NOMO-1 treated with dmso at 0.1 percent for 144 hours (cell line): Measurements from ENCODE around the gene SUMO3.

Source experiments
- DNase-seq: peaks from one replicate; lab custom pipeline; 2025; ENCODE audit not compliant: unreplicated experiment; lab: John Stamatoyannopoulos, UW

SUMO3 gene

DNA sequence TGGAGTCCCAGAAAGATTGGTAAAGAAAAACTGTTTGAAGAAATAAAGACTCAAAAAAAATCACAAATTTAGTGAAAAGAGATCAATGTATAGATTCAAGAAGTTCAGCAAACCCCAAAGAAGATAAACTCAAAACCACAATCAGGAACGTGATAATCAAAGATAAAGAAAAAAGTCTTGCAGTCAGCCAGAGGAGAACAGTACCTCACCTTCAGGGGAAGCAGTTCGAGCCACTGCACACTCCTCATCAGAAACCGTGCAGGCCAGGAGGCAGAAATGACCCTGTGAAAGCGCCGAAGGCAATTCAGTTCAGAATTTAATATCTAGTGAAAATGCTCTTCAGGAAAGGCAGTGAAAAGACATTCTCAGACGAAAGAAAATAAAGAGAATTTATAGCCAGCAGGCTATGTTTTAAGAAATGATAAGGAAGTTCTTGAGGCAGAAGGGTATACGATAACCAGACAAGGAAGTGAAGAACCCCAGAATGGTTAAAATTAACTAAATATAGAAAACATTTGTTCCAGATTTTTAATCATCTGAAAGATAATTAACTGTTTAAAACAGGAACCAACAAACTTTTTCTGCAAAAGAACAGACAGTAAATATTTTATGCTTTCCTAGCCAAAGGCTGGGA is 13.5 kb upstream of the SUMO3 start:
- DNase-seq: no peak

DNA sequence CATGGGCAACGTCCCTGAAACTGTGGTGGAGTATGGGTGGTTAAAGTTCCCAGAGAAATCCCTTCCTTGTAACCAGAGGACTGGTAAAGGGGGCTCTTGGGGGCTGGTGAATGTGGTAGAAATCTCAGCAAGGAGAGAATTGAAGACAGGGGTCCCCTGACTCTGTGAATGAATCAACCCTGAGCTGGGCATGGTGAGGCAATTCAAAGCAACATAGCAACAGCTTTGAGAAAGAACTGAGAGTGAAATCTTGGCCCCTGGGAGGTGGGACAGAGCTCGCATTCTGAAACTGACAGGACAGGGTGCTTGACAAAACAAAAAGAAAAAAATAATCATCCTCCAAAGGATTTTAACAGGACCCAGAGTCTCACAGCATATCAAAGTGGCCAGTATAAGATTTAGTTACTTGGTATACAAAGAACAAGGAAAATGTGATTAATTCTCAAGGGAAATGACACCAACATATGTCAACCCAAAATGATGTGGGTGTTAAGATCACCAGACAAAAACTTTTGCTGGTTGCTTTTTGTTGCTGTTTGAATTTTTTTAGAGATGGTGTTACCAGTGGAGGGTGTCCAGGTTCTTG is 11.7 kb upstream of the SUMO3 start:
- no peak for DNase-seq

DNA sequence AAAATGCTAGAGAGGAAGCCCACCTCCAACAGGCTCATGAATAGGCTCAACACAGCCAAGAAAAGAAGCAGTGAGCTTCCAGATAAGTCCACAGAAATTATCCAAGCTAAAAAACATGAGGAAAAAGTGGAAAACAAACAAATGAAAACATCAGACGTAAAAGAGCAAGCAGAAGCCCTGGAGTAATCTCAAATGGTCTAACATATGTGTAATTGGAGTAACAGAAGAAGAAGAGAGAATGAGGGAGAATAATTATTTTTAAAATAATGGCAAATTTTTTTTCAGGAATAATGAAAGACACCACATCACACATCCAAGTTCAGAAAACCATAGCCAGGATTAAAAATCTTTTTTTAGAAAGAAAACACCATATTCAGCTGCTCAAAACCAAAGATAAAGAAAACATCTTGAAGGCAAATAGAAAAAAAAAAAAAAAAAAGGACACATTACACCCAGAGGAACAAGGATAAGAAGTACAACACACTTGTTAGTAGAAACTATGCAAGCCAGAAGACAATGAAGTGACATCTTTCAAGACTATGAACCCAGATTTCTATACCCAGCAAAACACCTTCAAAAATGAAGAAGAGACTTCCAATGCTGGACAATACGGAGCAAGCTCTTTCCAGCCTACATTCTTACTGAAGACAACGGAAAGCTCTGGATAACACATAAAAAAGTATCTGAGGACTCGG is 10.6 kb upstream of the SUMO3 start:
- DNase-seq: no peak

DNA sequence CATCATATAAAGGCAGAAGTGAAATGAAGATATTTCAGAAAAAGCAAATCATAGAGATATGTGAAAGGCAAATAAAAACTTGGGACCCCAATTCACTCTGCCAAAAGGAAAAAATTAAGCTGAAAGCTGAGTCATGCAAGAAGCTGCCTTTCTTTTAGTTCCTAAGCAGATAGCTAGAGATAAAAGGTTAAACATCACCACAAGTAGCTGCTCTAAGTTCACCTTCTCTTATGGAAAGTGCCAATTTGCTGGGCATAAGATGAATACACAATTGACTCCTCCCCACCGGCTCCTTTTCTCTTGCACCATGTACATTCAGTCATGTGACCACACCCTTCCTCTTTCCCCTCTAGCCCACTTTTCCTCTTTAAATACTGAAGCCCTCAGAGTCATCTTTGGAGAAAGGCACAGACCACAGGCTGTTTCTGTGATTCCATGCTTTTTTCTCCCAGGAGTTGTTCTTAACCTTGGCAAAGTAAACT is 5.4 kb upstream of the SUMO3 start:
- DNase-seq: no peak

DNA sequence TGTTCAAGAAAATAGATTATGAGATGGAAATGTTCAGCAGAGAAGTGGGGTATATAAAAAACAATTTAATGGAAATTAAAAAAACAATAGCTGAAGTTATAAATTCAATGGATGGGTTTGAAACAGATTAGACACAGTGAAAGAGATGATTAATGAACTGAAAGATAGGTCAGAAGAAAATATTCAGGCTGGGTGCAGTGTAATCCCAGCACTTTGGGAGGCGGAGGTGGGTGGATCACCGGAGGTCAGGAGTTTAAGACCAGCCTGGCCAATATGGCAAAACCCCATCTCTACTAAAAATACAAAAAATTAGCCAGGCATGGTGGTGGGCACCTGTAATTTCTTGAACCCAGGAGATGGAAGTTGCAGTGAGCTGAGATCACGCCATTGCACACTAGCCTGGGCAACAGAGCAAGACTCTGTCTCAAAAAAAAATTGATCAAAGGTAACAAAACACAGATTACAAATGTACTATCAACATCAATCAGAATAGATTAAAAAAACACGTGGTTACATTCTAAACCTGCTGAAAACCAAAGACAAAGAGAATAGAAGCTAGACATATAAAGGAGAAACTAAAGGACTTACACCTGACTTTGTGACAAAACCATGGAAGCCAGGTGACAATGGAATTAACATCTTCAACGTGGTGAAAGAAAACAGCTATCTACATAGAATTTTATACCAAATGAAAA is 4.8 kb upstream of the SUMO3 start:
- DNase-seq: no peak

DNA sequence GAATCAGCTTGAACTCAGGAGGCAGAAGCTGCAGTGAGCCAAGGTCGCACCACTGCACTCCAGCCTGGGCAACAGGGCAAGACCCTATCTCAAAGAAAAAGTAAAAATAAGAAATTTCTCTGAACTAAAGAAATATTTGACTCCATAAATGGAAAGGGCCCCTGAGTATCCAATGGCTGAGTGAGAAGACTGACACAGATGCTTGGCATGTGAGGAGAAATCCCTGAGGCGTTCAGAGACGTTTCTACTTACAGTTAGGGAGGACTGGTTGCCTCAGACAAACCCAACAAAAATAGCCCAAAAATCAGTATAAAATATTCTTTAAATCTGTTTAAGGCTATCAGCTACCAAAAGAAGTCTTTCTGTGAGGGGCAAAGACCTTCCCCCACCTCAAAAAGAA is 3.0 kb upstream of the SUMO3 start:
- no peak for DNase-seq

DNA sequence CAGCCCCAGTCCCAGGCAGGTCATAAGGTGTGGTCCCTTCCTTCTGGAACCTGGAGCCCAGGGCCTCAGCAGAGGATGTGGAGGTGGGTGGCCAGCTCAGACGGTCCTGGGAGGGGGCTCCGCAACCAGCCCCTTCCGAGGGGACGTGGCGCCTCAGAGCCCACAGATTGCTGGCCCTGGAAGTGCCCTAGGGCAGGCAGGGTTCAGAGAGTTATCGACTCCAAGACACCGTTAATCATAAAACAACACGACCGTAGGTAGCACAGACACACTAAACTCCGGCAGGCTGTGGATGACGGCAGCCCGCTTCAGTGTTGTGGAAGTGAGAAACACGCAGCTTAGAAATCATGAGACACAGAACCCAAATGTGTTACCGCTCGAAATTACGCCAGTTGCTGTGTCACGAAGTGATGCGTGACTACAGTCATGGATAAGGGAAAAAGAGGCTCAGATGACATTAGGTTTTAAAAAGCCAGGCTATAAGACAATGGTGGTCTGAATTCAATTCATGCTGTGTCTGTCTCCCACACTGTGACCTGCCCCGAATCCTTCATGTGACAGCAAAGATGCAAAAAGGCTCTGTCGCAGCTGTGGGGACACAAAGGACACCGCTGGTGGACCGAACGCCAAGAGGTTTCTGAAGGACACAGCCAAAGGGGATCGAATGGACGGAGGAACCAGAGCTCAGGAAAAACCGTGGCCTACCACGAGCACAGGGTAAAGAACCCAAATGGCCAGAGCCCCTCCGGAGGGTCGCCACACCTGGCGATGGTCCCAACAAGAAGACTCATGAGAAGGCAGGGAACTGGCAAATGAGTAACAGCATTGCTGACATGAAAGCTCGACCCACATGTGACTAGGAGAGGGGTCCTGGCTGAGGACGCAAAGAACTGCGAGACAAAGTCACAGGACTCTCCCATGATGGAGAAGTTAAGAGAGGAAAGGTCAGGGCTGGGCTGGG is 1.7 kb upstream of the SUMO3 start:
- DNase-seq: no peak

DNA sequence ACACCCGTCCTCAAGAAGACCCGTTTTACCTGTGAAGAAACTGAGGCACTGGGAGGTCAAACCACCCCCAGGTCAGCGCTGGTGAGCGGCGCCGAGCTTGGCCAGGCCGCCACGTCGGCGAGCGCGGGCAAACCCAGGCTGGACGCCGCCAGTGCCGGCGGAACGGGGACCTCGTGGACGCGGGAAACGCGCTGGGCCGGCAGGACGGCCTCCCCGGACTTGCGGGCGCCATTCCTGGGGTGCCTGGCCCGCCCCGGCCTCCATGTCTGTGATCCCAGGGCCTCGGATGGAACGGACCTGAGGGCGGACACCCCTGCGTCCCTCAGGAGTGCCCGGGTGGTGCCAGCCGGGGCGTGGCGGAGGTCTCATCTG is 764 bp upstream of the SUMO3 start:
- DNase-seq: no peak

DNA sequence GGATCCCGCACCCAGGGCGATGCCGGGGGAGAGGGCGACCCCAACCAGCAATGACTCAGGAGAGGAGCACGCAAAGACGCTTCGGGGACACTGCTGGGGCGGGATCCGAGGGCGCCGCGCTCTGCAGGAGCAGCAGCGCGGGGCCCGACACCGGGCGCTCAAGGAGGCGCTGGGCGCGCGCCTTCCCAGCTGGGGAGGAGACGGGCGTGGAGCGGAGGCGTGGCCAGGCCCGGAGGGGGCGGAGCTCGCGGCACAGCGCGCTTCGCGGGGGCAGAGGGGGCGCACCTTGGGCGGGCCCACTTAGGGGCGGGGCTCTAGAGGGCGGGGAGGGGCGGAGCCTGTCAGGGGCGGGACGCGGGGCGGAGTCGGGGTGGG is 369 bp downstream of the SUMO3 start:
- DNase-seq: peak; percentile 66

DNA sequence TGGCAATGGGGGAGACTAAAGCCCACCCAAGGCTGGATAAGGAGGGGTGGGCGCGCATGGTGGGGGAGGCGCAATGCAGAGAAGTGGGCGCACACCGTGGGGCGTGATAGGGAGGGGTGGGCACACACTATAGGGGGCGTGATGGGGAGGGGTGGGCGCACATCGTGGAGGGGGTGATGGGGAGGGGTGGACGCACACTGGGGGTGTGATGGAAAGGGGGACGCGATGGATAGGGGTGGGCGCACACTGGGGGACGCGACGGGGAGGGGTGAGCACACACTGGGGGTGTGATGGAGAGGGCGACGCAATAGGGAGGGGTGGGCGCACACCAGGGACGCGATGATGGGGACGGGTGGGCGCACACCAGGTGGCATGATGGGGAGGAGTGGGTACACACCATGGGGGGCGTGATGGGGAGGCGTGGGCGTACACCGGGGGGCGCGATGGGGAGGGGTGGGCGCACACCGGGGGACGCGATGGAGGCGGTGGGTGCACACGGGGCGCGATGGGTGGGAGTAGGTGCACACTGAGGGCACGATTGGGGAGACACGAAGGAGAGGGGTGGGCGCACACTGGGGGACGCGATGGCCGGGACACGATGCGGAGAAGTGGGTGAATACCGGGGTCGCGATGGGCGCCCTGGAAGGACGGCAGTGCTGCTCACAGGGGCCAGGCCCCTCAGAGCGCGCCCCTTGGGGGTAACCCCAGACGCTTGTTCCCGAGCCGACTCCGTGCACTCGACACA is 929 bp downstream of the SUMO3 start:
- DNase-seq: no peak

DNA sequence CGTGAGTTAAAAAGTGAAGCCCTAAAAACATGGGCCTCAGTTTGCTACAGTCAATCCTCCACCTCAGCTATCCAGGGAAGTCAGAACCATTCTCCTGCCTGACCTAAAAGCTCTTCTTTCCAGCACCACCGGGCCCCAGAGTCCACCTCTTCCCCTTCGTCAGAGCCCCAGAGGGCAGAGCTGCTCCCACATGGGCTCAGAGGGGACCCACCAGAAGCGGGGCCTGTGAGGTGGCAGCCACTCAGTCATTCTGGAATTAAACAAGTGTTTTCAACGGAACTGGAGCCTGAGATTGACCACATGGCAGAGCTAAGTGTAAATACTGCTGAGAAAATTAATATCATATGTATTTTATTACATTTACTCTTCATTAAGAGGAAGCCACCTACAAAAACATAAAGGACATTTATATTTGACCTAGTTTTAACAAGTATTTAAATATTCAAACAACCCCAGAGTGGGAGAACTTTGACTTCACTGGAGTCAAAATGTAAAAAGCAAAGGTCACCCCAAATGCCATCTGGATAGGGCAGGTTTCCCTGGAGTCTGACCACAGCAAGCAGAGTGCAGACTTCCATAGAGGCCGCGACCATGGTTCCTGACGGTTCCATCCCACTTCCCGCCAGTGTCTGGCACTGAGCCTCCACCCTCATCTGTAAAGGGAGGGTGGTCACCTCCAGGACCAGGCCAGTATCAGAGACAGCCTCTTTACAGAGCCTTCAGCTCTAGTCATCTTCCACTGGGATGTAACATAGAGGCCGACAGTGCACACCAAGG is 1.8 kb downstream of the SUMO3 start:
- no peak for DNase-seq

DNA sequence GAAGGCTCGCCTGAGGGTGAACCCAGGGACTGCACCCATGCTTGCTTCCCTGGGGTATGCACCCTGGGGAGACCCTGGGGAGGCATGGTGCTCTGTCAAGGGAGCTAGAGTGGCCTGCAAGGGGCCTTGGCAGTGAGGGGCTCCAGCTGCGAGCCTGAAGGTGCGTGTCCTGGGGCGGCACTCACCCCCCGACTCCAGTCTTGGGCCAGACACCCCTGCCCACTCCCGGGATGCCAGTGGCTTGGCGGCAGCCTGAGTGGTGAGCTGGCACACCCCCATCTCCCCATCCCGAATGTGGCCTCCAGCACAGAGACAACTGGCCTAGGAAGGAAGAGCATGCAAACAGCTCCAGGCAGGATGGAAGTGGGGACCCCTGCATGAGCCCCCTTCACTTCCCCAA is 2.6 kb downstream of the SUMO3 start:
- DNase-seq: no peak

DNA sequence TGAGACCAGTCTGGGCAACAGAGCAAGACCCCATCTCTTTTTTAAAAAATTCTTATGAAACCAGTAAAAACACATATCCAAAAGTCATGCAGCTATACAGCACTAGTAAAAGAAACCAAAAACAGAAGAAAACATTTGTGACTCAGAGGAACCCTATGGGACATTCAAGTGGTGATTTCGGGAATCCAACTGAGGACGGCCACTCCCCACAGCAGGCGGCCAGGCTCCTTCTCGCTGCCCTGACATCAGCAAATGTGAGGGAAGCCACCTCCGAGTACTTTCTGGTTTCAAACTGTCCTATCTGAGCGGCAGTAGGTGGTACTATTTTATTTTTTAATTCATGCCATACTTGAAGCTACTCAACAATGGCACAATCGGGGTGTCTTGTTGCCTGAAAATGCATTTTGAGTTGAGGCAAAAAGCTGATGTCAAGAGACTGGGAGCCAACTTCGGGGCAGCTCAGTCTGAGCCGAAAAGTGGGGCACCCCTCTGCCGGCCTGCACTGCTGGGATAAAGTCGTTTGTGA is 3.3 kb downstream of the SUMO3 start:
- no peak for DNase-seq

DNA sequence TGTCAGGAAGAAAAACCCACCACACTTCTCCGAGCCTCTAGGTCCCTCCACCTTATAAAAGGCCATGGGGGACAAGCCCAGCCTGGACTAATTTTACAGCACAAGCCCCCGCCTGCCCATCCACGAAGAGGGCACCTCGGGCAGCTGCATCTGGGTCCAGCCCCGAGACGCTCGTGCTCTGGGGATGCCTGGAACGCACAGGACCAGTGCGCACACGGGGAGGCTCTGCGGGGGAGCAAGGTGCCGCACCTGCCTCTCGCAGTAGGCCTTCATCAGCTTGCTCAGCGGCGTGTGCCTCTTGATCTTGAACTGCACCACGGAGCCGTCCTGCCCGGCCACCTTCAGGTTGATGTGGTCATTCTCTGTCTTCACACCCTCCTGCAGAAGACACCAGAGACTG is 4.1 kb downstream of the SUMO3 start:
- DNase-seq: no peak

DNA sequence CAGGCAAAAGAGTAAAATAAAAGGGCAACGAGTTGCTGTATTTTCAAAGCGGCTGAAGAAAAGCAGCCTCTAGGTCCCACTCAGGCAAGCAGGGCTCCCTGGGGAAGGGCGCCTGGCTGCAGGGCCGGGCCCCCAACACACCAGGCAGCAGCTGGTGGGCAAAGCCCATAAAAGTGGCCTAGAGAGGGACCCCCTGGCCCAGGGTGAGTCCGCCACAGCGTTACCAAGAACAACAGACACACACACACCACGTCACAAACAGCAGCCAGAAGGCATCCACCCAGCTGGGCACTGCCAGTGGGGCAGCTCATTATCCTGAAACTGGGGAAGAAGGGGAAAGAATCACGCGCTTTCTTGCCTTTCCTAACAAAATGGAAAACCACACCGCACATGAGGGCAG is 4.7 kb downstream of the SUMO3 start:
- DNase-seq: no peak

DNA sequence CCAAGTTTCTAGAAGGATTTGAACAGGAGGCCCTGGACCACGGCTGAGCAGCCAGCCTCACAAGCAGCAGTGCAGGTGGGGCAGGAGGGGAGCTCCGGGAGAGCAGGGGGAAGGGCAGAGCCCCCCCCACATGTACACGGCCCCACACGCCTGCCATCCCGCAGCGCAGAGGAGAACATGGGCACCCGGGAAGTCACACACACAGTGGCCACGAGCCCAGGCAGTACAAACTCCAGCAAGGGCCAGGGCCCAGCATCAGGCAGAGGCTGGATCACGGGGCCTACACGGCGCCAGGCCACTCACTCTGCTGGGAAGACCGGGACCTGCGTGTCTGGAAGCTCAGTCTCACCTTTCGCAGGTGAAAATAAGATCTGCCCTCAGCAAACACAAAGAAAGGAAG is 5.2 kb downstream of the SUMO3 start:
- no peak for DNase-seq

DNA sequence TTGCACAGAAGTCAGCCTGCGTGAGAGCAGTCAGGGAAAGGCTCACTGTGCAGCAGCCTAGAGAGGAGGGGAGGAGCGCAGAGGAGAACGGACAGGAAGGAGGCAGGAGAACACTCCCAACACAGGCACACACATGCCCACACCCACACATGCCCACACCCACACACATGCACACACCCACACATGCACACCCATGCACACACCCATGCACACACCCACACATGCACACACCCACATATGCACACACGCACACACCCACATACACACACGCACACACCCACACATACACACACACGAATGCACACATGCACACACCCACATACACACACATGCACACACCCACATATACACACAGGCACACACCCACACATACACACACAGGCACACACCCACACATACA is 7.1 kb downstream of the SUMO3 start:
- DNase-seq: no peak

DNA sequence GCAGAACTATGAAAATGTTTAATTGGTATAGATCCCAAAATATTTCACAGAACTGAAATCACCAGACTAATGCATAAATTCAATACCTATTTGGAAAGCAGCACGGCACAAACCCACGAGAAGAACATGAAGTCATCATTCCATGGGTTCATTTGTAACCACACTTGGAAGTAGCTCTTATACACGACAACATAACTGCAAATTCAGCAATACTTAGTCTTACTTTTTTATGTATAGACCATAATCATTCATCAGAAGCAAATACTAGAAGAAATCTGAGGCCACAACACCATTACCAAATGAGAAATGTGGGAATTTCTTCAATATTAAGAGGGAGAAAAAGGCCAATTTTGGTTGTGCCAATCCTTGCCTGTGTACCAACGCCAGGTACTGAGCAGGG is 12.0 kb downstream of the SUMO3 start:
- DNase-seq: no peak

DNA sequence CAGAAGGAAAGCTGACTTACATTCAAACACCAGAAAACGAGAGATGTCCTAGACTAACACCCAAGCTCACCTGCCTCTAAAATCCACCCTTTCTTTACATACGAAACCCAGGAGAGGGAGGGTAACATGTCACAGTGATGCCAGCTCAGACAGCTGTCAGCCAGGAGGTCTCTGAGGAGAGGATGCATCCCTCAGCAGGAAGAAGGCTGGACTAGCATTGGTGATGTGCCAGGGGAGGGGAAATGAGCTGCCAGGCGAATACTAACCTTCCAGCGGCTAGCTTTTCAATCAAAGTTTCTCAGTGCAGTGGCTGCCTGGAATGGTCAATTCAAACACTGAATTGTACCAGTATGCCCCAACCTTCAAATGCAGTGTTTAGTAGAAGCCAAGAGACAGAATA is 12.6 kb downstream of the SUMO3 start:
- DNase-seq: no peak
